Measurements from ENCODE around the gene ANG.

ANG gene

DNA sequence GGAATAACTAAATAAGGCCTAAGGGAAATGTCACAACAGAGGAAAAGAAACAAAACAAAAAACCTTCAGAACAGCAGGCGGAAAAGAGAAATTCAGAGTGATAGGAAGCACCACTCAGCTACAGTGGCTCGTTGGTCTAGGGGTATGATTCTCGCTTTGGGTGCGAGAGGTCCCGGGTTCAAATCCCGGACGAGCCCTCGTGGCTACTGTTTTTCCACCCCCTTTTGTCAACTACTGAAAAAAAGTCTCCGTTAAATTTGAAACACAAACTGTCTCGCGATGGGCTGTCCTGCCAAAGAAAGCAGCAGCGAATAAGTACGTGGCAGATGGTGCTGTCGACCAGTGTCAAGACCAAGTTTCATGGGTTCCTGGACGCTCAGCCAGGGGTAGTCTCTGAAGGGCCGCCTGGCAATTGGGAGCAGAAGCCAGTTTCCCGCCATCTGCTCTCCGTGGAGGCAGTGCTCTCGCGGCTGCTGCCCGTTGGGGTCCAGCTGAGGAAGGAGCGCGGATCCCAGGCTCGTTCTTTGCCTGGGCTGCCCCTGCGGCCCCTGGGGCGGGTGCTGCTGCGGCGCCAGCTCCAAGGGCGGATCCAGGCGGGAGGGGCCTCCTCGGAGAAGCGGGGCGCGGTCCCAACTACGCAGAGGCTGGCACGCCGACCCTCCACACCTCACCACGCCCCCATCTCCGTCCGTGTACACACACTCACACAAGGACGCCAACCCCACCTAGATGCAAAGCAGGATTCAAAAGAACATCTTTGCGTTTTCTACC lies 4.5 kb upstream of the ANG start, which contains the start of gene RNASE4 (continued):
- no peak for TF ChIP-seq ZNF132 (tag by site-specific recombination; IDR thresholded peaks at IDR 0.05; ENCODE audit: borderline replicate concordance)
- TF ChIP-seq ZNF791 (tag by site-specific recombination; IDR thresholded peaks at IDR 0.05) = no peak
- TF ChIP-seq, protein P1, sequence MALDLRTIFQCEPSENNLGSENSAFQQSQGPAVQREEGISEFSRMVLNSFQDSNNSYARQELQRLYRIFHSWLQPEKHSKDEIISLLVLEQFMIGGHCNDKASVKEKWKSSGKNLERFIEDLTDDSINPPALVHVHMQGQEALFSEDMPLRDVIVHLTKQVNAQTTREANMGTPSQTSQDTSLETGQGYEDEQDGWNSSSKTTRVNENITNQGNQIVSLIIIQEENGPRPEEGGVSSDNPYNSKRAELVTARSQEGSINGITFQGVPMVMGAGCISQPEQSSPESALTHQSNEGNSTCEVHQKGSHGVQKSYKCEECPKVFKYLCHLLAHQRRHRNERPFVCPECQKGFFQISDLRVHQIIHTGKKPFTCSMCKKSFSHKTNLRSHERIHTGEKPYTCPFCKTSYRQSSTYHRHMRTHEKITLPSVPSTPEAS (tag by site-specific recombination; IDR thresholded peaks at IDR 0.05) = peak; percentile 52
- TF ChIP-seq EGR2 (tag by site-specific recombination; IDR thresholded peaks at IDR 0.05; ENCODE audit: low read depth) = peak; percentile 8; the same call in 1 of the 2 replicates
- no peak for TF ChIP-seq ZNF223 (tag by site-specific recombination; IDR thresholded peaks at IDR 0.05)
- TF ChIP-seq ZNF510 (tag by site-specific recombination; IDR thresholded peaks at IDR 0.05; ENCODE audit: insufficient replicate concordance) = no peak
- TF ChIP-seq ZBTB17 (tag by site-specific recombination; IDR thresholded peaks at IDR 0.05) = peak; percentile 61; the same call in 1 of the 2 replicates
- TF ChIP-seq ZNF792 (tag by site-specific recombination; IDR thresholded peaks at IDR 0.05) = no peak
- peak; percentile 99 for TF ChIP-seq ZXDB (tag by site-specific recombination; IDR thresholded peaks at IDR 0.05)
- TF ChIP-seq SCRT1 (tag by site-specific recombination; IDR thresholded peaks at IDR 0.05; ENCODE audit: borderline replicate concordance) = no peak
- peak; percentile 82; the same call in 1 of the 2 replicates for TF ChIP-seq SALL2 (tag by site-specific recombination; IDR thresholded peaks at IDR 0.05; ENCODE audit: borderline replicate concordance)
- TF ChIP-seq MEIS1 (CRISPR knock-in tag; IDR thresholded peaks at IDR 0.05; ENCODE audit: borderline replicate concordance) = no peak
- TF ChIP-seq, protein P2, sequence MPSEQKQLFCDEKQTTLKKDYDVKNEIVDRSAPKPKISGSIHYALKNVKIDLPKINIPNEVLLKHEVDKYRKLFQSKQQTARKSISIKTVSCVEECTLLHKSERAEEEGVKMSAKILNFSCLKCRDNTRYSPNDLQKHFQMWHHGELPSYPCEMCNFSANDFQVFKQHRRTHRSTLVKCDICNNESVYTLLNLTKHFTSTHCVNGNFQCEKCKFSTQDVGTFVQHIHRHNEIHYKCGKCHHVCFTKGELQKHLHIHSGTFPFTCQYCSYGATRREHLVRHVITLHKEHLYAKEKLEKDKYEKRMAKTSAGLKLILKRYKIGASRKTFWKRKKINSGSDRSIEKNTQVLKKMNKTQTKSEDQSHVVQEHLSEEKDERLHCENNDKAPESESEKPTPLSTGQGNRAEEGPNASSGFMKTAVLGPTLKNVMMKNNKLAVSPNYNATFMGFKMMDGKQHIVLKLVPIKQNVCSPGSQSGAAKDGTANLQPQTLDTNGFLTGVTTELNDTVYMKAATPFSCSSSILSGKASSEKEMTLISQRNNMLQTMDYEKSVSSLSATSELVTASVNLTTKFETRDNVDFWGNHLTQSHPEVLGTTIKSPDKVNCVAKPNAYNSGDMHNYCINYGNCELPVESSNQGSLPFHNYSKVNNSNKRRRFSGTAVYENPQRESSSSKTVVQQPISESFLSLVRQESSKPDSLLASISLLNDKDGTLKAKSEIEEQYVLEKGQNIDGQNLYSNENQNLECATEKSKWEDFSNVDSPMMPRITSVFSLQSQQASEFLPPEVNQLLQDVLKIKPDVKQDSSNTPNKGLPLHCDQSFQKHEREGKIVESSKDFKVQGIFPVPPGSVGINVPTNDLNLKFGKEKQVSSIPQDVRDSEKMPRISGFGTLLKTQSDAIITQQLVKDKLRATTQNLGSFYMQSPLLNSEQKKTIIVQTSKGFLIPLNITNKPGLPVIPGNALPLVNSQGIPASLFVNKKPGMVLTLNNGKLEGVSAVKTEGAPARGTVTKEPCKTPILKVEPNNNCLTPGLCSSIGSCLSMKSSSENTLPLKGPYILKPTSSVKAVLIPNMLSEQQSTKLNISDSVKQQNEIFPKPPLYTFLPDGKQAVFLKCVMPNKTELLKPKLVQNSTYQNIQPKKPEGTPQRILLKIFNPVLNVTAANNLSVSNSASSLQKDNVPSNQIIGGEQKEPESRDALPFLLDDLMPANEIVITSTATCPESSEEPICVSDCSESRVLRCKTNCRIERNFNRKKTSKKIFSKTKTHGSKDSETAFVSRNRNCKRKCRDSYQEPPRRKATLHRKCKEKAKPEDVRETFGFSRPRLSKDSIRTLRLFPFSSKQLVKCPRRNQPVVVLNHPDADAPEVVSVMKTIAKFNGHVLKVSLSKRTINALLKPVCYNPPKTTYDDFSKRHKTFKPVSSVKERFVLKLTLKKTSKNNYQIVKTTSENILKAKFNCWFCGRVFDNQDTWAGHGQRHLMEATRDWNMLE (tag by site-specific recombination; conservative IDR thresholded peaks at IDR 0.05; ENCODE audit: low read depth) = no peak
- no peak for TF ChIP-seq BCL11B (tag by site-specific recombination; IDR thresholded peaks at IDR 0.05; ENCODE audit: low read depth)
- TF ChIP-seq ZNF19 (tag by site-specific recombination; IDR thresholded peaks at IDR 0.05; ENCODE audit: low read depth) = no peak
- no peak for TF ChIP-seq ZNF768 (tag by site-specific recombination; IDR thresholded peaks at IDR 0.05)
- peak; percentile 93 for TF ChIP-seq KLF8 (tag by site-specific recombination; IDR thresholded peaks at IDR 0.05)
- no peak for TF ChIP-seq ZNF221 (tag by site-specific recombination; IDR thresholded peaks at IDR 0.05; ENCODE audit: borderline replicate concordance)
- TF ChIP-seq ZNF394 (tag by site-specific recombination; IDR thresholded peaks at IDR 0.05; ENCODE audit: borderline replicate concordance) = no peak; the same call in 1 of the 2 replicates
- TF ChIP-seq, protein P3, sequence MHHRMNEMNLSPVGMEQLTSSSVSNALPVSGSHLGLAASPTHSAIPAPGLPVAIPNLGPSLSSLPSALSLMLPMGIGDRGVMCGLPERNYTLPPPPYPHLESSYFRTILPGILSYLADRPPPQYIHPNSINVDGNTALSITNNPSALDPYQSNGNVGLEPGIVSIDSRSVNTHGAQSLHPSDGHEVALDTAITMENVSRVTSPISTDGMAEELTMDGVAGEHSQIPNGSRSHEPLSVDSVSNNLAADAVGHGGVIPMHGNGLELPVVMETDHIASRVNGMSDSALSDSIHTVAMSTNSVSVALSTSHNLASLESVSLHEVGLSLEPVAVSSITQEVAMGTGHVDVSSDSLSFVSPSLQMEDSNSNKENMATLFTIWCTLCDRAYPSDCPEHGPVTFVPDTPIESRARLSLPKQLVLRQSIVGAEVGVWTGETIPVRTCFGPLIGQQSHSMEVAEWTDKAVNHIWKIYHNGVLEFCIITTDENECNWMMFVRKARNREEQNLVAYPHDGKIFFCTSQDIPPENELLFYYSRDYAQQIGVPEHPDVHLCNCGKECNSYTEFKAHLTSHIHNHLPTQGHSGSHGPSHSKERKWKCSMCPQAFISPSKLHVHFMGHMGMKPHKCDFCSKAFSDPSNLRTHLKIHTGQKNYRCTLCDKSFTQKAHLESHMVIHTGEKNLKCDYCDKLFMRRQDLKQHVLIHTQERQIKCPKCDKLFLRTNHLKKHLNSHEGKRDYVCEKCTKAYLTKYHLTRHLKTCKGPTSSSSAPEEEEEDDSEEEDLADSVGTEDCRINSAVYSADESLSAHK (tag by site-specific recombination; IDR thresholded peaks at IDR 0.05) = peak; percentile 53; the same call in 1 of the 2 replicates
- TF ChIP-seq ZNF23 (tag by site-specific recombination; IDR thresholded peaks at IDR 0.05; ENCODE audit: borderline replicate concordance) = no peak
- peak; percentile 86 for TF ChIP-seq ZNF561 (tag by site-specific recombination; IDR thresholded peaks at IDR 0.05; ENCODE audit: borderline replicate concordance)
- TF ChIP-seq WT1 (tag by site-specific recombination; IDR thresholded peaks at IDR 0.05) = peak; percentile 30
- TF ChIP-seq ZNF362 (tag by site-specific recombination; IDR thresholded peaks at IDR 0.05) = peak; percentile 97
- TF ChIP-seq ZSCAN30 (tag by site-specific recombination; IDR thresholded peaks at IDR 0.05) = peak; percentile 77; the same call in 1 of the 2 replicates
- TF ChIP-seq KLF1 (tag by site-specific recombination; IDR thresholded peaks at IDR 0.05) = peak; percentile 93
